22Rv1 (cell line): ENCODE measurements around the gene KRTAP10-10.

ENCODE experiments used
- H3K27ac ChIP-seq: fragments of 450-650 bp; 2 replicates; pipeline ENCODE4 v1.5.1; 2017
- ZFX ChIP-seq: fragments of 450-650 bp; IDR thresholded peaks from 2 replicates; pipeline ENCODE4 v1.6.1; 2017; ENCODE audit warnings: antibody characterized with exemption, borderline replicate concordance
- TF ChIP-seq, protein P1 (sequence below): fragments of 450-650 bp; IDR thresholded peaks from 2 replicates; pipeline ENCODE4 v1.5.1; 2017; ENCODE audit warnings: mild to moderate bottlenecking

Gene KRTAP10-10

DNA sequence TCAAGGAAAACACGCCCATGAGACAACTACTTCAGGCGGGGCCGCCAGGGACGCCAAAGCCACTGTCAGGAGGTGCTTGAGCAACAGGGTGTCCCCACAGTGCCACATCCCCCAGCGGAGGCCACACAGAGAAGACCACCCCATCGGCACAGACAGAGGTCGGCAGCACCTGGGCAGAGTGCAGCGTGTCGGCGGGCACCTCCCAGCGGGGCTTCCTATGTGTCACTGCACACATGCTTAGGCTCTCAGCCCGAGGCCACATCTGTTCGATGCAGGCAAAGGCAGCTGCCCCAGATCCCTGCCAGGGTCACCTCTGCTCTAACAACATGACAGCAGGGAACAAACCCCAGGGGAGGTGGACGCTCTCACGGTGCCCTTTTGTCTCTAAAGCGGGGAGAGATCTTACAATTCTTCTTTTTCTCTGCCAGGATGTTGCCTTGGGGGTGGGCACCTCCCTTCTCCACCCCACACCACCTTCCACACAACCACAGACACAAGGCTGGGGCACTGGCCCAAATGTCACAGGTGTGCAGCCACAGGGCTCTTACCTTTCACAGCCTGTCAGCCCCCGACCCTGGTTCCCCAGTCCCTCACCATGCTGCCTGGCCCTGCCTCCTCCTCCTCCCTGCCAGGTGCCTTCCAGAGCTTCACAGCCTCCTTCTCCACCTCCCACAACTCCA lies 21.1 kb upstream of the KRTAP10-10 start:
- TF ChIP-seq ZFX, result no peak
- TF ChIP-seq, protein P1, sequence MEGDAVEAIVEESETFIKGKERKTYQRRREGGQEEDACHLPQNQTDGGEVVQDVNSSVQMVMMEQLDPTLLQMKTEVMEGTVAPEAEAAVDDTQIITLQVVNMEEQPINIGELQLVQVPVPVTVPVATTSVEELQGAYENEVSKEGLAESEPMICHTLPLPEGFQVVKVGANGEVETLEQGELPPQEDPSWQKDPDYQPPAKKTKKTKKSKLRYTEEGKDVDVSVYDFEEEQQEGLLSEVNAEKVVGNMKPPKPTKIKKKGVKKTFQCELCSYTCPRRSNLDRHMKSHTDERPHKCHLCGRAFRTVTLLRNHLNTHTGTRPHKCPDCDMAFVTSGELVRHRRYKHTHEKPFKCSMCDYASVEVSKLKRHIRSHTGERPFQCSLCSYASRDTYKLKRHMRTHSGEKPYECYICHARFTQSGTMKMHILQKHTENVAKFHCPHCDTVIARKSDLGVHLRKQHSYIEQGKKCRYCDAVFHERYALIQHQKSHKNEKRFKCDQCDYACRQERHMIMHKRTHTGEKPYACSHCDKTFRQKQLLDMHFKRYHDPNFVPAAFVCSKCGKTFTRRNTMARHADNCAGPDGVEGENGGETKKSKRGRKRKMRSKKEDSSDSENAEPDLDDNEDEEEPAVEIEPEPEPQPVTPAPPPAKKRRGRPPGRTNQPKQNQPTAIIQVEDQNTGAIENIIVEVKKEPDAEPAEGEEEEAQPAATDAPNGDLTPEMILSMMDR, result no peak
- no peak overlapping the region for H3K27ac ChIP-seq

DNA sequence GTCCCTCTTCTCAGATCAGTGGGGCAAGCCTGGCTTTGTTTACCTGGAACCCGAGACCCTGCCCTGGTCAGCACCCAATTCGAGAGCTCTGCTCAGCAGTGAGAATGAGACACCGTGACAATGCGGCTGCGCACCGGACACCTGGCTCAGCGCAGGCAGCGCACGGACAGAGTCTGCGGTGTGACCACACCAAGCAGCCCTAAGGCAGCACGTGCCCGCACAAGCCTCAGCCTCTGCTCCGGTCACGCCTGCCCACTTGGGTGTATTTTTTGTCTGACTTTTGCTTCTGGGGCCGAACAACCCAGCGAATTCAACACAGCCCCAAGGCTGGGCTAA lies 20.6 kb upstream of the KRTAP10-10 start:
- no peak for TF ChIP-seq ZFX
- TF ChIP-seq, protein P1, result no peak
- no peak overlapping the region for H3K27ac ChIP-seq

DNA sequence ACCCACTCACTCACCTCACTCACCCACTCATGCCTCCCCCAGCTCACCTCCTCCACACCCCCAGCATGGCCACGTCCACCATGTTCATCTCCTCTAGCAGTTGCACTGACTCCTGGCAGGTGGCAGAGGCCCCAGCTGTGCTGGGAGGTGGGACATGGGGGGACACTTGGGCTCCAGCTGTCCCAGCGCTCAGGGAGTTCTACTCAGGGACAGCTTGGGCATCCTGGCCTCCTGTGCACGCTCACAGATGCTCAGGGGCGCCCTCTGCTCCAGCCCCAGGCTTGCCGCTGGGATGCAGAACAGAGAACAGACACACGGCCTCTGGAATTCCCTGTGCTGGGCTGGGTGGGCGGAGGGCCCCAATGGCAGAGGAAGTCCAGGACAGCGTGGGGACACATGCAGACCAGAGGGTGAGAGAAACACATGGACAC lies 20.1 kb upstream of the KRTAP10-10 start:
- no peak for TF ChIP-seq ZFX
- no peak overlapping the region for H3K27ac ChIP-seq

DNA sequence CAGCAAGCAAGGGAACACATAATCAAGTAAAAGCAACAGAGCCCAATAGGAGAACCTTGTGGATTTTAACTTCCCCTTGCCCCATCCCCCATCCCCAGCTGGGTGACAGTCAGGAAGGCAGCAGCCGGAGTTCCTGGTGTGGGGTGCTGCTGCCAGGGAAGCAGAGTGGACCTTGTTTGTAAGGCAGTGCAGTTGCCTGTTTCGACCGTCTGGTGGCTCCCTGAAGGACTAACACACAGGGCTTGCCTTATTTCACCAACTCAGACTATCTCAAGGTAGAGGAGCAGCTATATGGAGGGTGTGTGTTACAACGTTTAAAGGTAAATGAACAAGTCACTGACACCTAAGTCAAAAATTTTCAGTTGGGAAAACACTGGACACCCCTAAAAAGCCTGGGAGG lies 18.7 kb upstream of the KRTAP10-10 start:
- H3K27ac ChIP-seq, result no peak overlapping the region
- TF ChIP-seq, protein P1, result no peak
- TF ChIP-seq ZFX, result no peak

DNA sequence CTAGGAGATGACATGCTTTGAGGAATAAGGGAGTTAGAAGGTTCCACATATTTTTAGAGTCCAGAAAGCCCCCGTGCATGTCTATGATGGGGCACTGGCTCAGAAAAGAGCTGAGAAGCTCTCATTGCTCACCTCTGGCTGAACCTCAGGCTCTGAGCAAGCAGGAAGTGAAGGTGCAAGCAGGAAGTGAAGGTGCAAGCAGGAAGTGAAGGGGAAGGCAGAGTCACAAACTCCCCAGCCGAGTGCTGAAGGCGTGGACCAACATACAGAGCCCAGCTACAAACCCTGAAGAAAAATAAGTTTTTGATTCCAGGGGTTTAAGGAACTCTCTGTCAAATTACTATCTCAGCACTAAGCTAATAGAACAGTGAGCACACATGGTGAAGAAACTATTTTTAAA lies 18.2 kb upstream of the KRTAP10-10 start:
- TF ChIP-seq, protein P1, result no peak
- no peak for TF ChIP-seq ZFX

DNA sequence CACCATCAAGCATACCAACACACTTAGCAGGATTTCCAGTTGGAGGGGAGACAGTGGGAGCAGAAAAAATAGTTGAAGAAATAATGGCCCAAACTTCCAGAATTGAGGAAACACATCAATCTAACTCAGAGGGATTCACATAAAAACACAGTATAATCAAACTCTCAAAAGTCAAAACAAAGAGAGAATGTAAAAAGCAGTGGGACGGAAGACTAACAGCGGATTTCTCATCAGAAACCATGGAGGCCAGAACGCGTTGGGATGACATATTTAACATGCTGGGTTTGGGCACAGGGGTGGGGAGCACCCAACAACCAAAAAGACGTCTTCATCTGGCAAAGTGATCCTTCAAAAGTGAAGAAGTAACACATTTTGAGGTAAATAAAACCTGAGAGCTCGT lies 17.3 kb upstream of the KRTAP10-10 start:
- TF ChIP-seq, protein P1, result no peak
- TF ChIP-seq ZFX, result no peak

More for the DNA sequence above, 18.2 kb upstream of the KRTAP10-10 start:
- H3K27ac ChIP-seq, result no peak overlapping the region

DNA sequence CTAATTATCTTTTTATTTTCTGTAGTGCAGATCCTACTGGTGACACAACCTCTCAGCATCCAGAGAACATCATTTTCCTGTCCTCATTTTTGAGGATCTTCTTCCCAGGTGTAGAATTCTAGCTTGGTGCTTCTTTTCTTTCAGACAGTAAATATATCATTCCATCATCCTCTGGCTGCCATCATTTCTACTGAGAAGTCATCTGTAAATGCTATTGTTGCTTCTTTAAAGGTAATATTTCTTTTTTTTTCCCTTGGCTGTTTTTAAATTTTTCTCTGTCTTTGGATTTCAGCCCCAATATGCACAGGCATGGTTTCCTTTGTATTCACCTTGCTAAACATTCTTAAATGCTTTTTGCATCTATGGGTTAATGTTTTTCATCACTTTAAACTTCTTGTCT lies 13.6 kb upstream of the KRTAP10-10 start:
- TF ChIP-seq, protein P1, result no peak
- no peak for TF ChIP-seq ZFX
- H3K27ac ChIP-seq, result no peak overlapping the region

More for the DNA sequence above, 17.3 kb upstream of the KRTAP10-10 start:
- no peak overlapping the region for H3K27ac ChIP-seq

DNA sequence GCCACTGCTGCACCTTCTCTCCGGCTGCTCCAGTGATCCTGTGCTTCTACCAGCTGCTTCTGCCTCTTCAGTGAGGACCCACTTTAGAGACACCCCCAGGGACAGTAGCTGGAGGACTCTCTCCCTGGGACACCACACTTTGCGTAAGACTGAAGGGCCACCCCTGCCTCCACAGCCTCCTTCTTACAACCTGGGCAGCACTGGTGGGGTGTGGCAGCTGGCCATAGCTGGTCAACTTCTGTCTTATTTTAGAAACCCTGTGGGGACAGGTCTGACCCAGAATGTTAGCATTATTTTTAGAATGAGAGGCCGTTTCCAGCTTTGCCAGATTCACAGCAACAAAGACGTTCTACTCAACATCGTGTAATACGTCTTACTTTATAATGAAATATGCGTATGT lies 11.4 kb upstream of the KRTAP10-10 start:
- H3K27ac ChIP-seq, result no peak overlapping the region
- TF ChIP-seq, protein P1, result no peak
- TF ChIP-seq ZFX, result no peak
